Measurements from ENCODE around the gene HEXB.

DNA sequence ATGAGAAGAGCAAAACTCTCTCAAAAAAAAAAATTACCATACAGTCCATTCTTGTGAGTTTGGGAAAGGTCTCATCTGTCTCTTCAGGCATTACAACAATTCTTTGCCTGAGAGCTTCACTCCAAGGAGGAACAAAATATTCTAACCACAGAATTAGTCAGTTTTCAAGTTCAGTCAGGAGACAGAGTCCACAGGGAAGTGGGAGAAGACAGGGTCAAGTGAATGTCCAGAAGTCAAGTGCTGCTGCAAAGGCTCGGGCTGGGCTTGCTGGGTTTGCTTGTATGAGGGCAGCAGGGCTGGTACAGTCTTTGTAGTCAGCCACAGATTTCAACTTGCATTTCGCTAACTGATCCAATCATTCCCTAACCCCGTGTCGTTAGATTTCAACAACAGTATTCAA, 17.6 kb upstream of the HEXB start:
- TF ChIP-seq POLR2AphosphoS5 (IDR thresholded peaks at IDR 0.05; ENCODE audit: borderline replicate concordance, low read depth, low read length) (no peak), EZH2 (IDR thresholded peaks at IDR 0.05) (no peak), FOXP2 (optimal IDR thresholded peaks at IDR 0.05; ENCODE audit: control extremely low read depth, extremely low read length, insufficient read depth) (no peak)
